GM19324 (cell line): ENCODE results near the gene SEC14L1.

Experiments used
- ATAC-seq: cut with Tn5 transposase; IDR thresholded peaks from one replicate; pipeline ENCODE4 v1.9.1; 2021; ENCODE audit warnings: mild to moderate bottlenecking, moderate library complexity; ENCODE audit not compliant: unreplicated experiment, low FRiP score

The SEC14L1 gene

GRCh38 chr17:77188084-77189066 lies 47.6 kb downstream of the SEC14L1 start:
- no peak for ATAC-seq

- ATAC-seq, result no peak
Measured at GRCh38 chr17:77189148-77189547, 48.4 kb downstream of the SEC14L1 start.

- no peak for ATAC-seq
Measured at GRCh38 chr17:77190576-77190975, 49.8 kb downstream of the SEC14L1 start.

- ATAC-seq, result no peak
Measured at GRCh38 chr17:77191244-77191643, 50.5 kb downstream of the SEC14L1 start.

- ATAC-seq, result no peak
Measured at GRCh38 chr17:77193653-77194052, 52.9 kb downstream of the SEC14L1 start.

GRCh38 chr17:77194179-77194578 lies 53.4 kb downstream of the SEC14L1 start:
- ATAC-seq, result no peak

- no peak for ATAC-seq
Measured at GRCh38 chr17:77196251-77196650, 55.5 kb downstream of the SEC14L1 start.

GRCh38 chr17:77197115-77197514 lies 56.3 kb downstream of the SEC14L1 start:
- no peak for ATAC-seq

GRCh38 chr17:77200711-77201110 lies 59.9 kb downstream of the SEC14L1 start:
- ATAC-seq, result no peak

GRCh38 chr17:77203436-77203835 lies 62.7 kb downstream of the SEC14L1 start:
- ATAC-seq, result no peak

- no peak for ATAC-seq
Measured at GRCh38 chr17:77203846-77204245, 63.1 kb downstream of the SEC14L1 start.

GRCh38 chr17:77204536-77204935 lies 63.8 kb downstream of the SEC14L1 start:
- no peak for ATAC-seq

GRCh38 chr17:77205396-77206125 lies 64.8 kb downstream of the SEC14L1 start:
- no peak for ATAC-seq

- ATAC-seq, result no peak
Measured at GRCh38 chr17:77206158-77206956, 65.6 kb downstream of the SEC14L1 start.

GRCh38 chr17:77207689-77208216 lies 67.0 kb downstream of the SEC14L1 start:
- no peak for ATAC-seq

- no peak for ATAC-seq
Measured at GRCh38 chr17:77208217-77208808, 67.5 kb downstream of the SEC14L1 start.

GRCh38 chr17:77208856-77209255 lies 68.1 kb downstream of the SEC14L1 start:
- no peak for ATAC-seq

GRCh38 chr17:77209330-77209748 lies 68.6 kb downstream of the SEC14L1 start:
- ATAC-seq, result no peak

- ATAC-seq, result no peak
Measured at GRCh38 chr17:77210331-77210730, 69.6 kb downstream of the SEC14L1 start.

- no peak for ATAC-seq
Measured at GRCh38 chr17:77210946-77211541, 70.3 kb downstream of the SEC14L1 start.
